Measurements from ENCODE around the gene PSMD1.

DNA sequence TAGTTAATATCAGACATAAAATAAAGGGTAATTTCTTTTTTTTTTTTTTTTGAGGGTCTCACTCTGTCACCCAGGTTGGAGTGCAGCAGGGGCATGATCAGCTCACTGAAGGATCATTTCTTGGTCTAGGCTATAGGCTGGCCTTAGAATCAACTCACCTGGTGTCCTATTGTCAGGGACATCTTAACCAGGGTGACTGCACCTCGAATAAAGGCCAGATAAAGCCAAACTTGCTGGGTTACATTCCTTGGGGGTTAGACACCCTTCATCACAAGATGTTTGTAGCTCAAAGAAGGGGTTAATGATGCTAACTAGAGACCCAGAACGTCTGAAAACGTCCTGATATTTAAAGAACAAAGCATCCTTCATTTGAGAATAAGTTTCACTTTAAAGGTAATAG is 42.8 kb upstream of the PSMD1 start:
- TF ChIP-seq, protein P1, sequence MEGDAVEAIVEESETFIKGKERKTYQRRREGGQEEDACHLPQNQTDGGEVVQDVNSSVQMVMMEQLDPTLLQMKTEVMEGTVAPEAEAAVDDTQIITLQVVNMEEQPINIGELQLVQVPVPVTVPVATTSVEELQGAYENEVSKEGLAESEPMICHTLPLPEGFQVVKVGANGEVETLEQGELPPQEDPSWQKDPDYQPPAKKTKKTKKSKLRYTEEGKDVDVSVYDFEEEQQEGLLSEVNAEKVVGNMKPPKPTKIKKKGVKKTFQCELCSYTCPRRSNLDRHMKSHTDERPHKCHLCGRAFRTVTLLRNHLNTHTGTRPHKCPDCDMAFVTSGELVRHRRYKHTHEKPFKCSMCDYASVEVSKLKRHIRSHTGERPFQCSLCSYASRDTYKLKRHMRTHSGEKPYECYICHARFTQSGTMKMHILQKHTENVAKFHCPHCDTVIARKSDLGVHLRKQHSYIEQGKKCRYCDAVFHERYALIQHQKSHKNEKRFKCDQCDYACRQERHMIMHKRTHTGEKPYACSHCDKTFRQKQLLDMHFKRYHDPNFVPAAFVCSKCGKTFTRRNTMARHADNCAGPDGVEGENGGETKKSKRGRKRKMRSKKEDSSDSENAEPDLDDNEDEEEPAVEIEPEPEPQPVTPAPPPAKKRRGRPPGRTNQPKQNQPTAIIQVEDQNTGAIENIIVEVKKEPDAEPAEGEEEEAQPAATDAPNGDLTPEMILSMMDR (IDR thresholded peaks at IDR 0.05): no peak
- TF ChIP-seq EZH2 (IDR thresholded peaks at IDR 0.05): no peak
- no peak for TF ChIP-seq EZH2phosphoT487 (IDR thresholded peaks at IDR 0.05)

Data from neural progenitor cell (in vitro differentiated cells).